HepG2 (cell line): Measurements from ENCODE around the gene NPW. TPM values are rescaled to one million over a fixed set of nuclear protein-coding genes. Genes with fewer than 3 reads are reported as not detected.

Experiments used
- ATF1 ChIP-seq: IDR thresholded peaks from 2 replicates; pipeline ENCODE4 v1.6.1; 2016; ENCODE audit warnings: mild to moderate bottlenecking, control low read depth
- HOXA3 ChIP-seq: sonication (generic); formaldehyde crosslinking; IDR thresholded peaks from 2 replicates; pipeline ENCODE4 v1.5.0; 2020; ENCODE audit warnings: missing genetic modification reagents
- IRX3 ChIP-seq: sonication (generic); formaldehyde crosslinking; IDR thresholded peaks from 2 replicates; pipeline ENCODE4 v1.8.1; 2023; ENCODE audit warnings: mild to moderate bottlenecking, low read depth, missing genetic modification reagents, borderline replicate concordance
- KAT7 ChIP-seq: IDR thresholded peaks from 2 replicates; pipeline ENCODE4 v1.6.1; 2018; ENCODE audit warnings: borderline replicate concordance, missing compliant biosample characterization
- MYC ChIP-seq: sonication (generic); formaldehyde crosslinking; IDR thresholded peaks from 2 replicates; pipeline ENCODE4 v1.9.0; 2021; ENCODE audit warnings: missing genetic modification reagents, borderline replicate concordance
- TBL1XR1 ChIP-seq: fragments of 150-350 bp; IDR thresholded peaks from 2 replicates; pipeline ENCODE4 v1.6.1; 2014; ENCODE audit warnings: borderline replicate concordance, low read length; ENCODE audit not compliant: partially characterized antibody
- WIZ ChIP-seq: sonication (generic); formaldehyde crosslinking; IDR thresholded peaks from 2 replicates; pipeline ENCODE4 v1.5.1; 2020; ENCODE audit warnings: mild to moderate bottlenecking, missing genetic modification reagents
- polyA plus RNA-seq, 8 experiments: library from polyadenylated mRNA; depleted of rRNA in 3 of 8; stranded (reverse) in 7 of 8; unstranded in 1 of 8; fragments of >200 nt; fragmentation: Illumina TruSeq in 4 of 8; extraction: Trizol in 4 of 8; gene quantifications; 2 replicates each; pipeline versions ENCODE4 v1.2.1 to v1.2.3, GENCODE V29; 2011 to 2016; ENCODE audit warnings: low read depth in 4 of 8, missing spikeins in 1 of 8, mixed read lengths in 1 of 8; ENCODE audit not compliant: insufficient read depth in 1 of 8
- total RNA-seq, 5 experiments: library from RNA; depleted of rRNA; stranded (reverse); fragments of >200 nt; fragmentation: Illumina TruSeq; extraction: Trizol; gene quantifications; 2 replicates each; pipeline ENCODE4 v1.2.3, GENCODE V29; 2016; ENCODE audit warnings: low read depth in 1 of 5
- TF ChIP-seq, protein P1 (sequence below): sonication (generic); formaldehyde crosslinking; IDR thresholded peaks from 2 replicates; pipeline ENCODE4 v1.4.0; 2020; ENCODE audit warnings: missing genetic modification reagents
- TF ChIP-seq, protein P2 (sequence below): sonication (generic); formaldehyde crosslinking; IDR thresholded peaks from 2 replicates; pipeline ENCODE4 v1.8.1; 2023; ENCODE audit warnings: mild to moderate bottlenecking, missing genetic modification reagents
- TF ChIP-seq, protein P3 (sequence below): sonication (generic); formaldehyde crosslinking; IDR thresholded peaks from 2 replicates; pipeline ENCODE4 v1.4.0; 2020; ENCODE audit warnings: missing genetic modification reagents
- TF ChIP-seq, protein P4 (sequence below): fragments of 450-650 bp; IDR thresholded peaks from 2 replicates; pipeline ENCODE4 v1.6.1; 2017; ENCODE audit warnings: mild to moderate bottlenecking
- TF ChIP-seq, protein P5 (sequence below): sonication (generic); formaldehyde crosslinking; IDR thresholded peaks from 2 replicates; pipeline ENCODE4 v1.4.0; 2020; ENCODE audit warnings: mild to moderate bottlenecking, missing genetic modification reagents

The NPW gene
- total and polyA plus RNA-seq, 2 of the 13 experiments (the other 11 are each of a cell fraction or from before 2014, with no cell fraction given): 0.24 to 0.97 TPM

DNA sequence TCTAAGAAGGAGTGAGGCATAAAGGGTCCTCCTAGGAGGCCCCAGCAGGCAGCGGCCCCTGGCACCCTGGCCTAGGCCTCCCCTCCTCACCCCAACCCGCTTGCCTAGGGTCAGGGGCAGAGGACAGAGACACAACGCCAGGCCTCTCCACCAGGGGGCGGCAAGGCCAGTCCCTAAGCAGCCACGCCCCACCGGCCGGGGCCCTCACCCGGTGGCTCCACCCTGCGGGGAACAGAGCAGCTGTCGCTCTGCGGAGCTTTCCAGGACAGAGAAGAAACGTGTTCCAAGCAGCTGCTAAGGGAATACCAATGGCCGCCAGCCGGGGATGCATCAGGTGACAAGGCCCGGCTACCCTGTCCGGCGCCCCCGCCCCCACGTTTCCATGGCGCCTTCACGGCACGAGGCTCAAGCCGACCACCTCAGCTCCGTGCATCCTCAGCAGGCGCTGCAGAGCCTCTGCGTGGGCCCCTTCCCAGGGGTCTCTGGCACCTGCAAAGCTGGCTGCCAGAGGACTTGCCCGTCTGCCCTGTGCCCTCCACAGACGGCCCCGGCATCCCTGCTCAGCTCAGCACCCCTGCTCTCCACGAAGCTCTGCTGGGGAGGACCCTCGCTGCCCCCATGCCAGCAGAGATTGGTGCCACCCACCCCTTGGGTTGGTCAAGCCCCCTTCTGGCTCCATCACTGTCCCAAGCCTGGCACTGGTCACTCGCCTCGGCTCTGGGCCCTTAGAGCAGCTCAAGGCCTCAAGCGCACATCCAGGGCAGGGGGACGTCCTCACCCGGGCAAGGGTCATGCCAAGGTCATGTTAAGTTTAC, 15.6 kb upstream of the NPW start (continued):
- TF ChIP-seq HOXA3 (CRISPR knock-in tag) (peak; percentile 77), KAT7 (CRISPR knock-in tag) (0 out of 2 replicates have a peak, but pooled peaks have one; percentile 77), TBL1XR1 (no peak), ATF1 (CRISPR knock-in tag) (no peak), MYC (peak; percentile 80; the same call in 1 of the 2 replicates), WIZ (no peak), IRX3 (no peak)
- TF ChIP-seq, protein P1, sequence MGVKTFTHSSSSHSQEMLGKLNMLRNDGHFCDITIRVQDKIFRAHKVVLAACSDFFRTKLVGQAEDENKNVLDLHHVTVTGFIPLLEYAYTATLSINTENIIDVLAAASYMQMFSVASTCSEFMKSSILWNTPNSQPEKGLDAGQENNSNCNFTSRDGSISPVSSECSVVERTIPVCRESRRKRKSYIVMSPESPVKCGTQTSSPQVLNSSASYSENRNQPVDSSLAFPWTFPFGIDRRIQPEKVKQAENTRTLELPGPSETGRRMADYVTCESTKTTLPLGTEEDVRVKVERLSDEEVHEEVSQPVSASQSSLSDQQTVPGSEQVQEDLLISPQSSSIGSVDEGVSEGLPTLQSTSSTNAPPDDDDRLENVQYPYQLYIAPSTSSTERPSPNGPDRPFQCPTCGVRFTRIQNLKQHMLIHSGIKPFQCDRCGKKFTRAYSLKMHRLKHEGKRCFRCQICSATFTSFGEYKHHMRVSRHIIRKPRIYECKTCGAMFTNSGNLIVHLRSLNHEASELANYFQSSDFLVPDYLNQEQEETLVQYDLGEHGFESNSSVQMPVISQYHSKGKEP: no peak
- TF ChIP-seq, protein P2, sequence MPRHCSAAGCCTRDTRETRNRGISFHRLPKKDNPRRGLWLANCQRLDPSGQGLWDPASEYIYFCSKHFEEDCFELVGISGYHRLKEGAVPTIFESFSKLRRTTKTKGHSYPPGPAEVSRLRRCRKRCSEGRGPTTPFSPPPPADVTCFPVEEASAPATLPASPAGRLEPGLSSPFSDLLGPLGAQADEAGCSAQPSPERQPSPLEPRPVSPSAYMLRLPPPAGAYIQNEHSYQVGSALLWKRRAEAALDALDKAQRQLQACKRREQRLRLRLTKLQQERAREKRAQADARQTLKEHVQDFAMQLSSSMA (CRISPR knock-in tag): no peak
- TF ChIP-seq, protein P3, sequence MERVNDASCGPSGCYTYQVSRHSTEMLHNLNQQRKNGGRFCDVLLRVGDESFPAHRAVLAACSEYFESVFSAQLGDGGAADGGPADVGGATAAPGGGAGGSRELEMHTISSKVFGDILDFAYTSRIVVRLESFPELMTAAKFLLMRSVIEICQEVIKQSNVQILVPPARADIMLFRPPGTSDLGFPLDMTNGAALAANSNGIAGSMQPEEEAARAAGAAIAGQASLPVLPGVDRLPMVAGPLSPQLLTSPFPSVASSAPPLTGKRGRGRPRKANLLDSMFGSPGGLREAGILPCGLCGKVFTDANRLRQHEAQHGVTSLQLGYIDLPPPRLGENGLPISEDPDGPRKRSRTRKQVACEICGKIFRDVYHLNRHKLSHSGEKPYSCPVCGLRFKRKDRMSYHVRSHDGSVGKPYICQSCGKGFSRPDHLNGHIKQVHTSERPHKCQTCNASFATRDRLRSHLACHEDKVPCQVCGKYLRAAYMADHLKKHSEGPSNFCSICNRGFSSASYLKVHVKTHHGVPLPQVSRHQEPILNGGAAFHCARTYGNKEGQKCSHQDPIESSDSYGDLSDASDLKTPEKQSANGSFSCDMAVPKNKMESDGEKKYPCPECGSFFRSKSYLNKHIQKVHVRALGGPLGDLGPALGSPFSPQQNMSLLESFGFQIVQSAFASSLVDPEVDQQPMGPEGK (CRISPR knock-in tag): peak; percentile 79
- TF ChIP-seq, protein P4, sequence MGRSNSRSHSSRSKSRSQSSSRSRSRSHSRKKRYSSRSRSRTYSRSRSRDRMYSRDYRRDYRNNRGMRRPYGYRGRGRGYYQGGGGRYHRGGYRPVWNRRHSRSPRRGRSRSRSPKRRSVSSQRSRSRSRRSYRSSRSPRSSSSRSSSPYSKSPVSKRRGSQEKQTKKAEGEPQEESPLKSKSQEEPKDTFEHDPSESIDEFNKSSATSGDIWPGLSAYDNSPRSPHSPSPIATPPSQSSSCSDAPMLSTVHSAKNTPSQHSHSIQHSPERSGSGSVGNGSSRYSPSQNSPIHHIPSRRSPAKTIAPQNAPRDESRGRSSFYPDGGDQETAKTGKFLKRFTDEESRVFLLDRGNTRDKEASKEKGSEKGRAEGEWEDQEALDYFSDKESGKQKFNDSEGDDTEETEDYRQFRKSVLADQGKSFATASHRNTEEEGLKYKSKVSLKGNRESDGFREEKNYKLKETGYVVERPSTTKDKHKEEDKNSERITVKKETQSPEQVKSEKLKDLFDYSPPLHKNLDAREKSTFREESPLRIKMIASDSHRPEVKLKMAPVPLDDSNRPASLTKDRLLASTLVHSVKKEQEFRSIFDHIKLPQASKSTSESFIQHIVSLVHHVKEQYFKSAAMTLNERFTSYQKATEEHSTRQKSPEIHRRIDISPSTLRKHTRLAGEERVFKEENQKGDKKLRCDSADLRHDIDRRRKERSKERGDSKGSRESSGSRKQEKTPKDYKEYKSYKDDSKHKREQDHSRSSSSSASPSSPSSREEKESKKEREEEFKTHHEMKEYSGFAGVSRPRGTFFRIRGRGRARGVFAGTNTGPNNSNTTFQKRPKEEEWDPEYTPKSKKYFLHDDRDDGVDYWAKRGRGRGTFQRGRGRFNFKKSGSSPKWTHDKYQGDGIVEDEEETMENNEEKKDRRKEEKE: no peak
- TF ChIP-seq, protein P5, sequence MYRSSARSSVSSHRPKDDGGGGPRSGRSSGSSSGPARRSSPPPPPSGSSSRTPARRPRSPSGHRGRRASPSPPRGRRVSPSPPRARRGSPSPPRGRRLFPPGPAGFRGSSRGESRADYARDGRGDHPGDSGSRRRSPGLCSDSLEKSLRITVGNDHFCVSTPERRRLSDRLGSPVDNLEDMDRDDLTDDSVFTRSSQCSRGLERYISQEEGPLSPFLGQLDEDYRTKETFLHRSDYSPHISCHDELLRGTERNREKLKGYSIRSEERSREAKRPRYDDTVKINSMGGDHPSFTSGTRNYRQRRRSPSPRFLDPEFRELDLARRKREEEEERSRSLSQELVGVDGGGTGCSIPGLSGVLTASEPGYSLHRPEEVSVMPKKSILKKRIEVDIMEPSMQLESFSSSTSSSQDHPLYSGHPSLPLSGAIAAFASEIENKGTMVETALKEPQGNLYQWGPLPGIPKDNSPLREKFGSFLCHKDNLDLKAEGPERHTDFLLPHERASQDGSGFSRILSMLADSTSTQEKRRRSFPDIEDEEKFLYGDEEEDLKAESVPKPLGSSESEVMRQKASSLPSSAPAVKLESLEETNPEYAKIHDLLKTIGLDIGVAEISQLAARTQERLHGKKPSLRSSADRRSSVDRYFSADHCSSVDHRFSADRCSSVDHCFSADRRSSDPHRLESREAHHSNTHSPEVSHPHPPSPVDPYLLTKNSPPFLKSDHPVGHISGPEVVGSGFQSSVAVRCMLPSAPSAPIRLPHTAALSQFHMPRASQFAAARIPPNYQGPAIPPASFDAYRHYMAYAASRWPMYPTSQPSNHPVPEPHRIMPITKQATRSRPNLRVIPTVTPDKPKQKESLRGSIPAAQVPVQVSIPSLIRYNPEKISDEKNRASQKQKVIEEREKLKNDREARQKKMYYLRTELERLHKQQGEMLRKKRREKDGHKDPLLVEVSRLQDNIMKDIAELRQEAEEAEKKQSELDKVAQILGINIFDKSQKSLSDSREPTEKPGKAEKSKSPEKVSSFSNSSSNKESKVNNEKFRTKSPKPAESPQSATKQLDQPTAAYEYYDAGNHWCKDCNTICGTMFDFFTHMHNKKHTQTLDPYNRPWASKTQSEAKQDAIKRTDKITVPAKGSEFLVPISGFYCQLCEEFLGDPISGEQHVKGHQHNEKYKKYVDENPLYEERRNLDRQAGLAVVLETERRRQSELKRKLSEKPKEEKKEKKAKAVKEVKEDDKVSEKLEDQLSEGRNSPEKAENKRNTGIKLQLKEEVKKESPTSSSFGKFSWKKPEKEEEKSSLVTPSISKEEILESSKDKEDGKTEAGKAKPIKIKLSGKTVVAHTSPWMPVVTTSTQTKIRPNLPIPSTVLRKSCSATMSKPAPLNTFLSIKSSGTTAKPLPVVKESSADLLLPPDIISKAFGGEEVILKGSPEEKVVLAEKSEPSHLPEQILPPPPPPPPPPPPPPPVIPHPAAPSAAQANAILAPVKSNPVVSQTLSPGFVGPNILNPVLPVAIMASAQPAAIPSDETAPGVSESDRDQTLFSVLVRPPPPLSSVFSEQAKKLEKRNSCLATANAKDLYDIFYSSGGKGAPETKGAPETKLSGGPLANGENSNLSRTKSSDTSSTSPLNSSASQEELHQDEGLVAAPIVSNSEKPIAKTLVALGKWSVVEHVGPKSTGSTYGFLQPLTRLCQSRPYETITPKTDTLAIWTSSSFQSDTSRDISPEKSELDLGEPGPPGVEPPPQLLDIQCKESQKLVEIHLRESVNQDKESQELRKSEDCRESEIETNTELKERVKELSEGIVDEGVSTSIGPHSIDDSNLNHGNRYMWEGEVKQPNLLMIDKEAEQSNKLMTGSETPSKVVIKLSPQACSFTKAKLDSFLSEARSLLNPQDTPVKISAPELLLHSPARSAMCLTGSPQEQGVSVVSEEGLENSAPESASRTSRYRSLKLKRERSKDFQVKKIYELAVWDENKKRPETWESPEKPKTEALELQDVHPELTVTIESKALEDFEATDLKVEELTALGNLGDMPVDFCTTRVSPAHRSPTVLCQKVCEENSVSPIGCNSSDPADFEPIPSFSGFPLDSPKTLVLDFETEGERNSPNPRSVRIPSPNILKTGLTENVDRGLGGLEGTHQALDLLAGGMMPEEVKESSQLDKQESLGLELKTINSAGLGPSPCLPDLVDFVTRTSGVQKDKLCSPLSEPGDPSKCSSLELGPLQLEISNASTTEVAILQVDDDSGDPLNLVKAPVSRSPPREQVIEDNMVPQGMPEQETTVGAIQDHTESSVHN: no peak
